Measurements from ENCODE around the gene ECT2L. TPM values are rescaled to one million over a fixed set of nuclear protein-coding genes. Genes with fewer than 3 reads are reported as not detected.
"Not testable (repeated sequence)": the region's sequence is repeated elsewhere in the genome, so short reads cannot be mapped to it uniquely, and the experiment has no call there.

ECT2L gene
- total and polyA plus RNA-seq, 2 donors (not counting 3 experiments of a cell fraction or from before 2014, with no cell fraction given): not detected

DNA sequence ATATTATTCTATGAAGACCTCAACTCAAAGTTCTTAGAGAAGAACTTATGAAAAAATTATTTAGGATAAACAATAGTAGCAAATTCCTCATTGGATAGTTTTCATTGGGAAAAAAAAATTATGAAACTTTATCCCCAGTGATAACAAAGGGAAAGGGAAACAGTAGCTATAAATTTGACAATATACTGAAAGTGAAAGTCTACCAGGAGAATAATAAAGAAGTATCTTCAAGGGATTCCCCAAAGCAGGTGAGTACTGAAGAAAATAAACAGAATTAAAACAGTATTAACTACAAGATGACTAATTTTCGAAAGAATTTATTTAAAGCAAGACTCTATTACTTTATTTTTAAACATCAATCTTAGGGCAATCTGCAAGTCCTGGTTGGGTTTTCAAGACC is 135.8 kb downstream of the ECT2L start:
- no peak for TF ChIP-seq FOS (IDR thresholded peaks at IDR 0.05; ENCODE audit: borderline replicate concordance, insufficient read depth, low read length)
- TF ChIP-seq POLR2AphosphoS5 (IDR thresholded peaks at IDR 0.05; ENCODE audit: insufficient read depth, low read depth, low read length): no peak
- TF ChIP-seq, protein P1, sequence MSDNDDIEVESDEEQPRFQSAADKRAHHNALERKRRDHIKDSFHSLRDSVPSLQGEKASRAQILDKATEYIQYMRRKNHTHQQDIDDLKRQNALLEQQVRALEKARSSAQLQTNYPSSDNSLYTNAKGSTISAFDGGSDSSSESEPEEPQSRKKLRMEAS (IDR thresholded peaks at IDR 0.05; ENCODE audit: insufficient read depth, insufficient read length): no peak
- no peak for TF ChIP-seq GATA2 (IDR thresholded peaks at IDR 0.05; ENCODE audit: insufficient read depth, insufficient read length, low read depth, low read length)
- no peak for TF ChIP-seq JUN (IDR thresholded peaks at IDR 0.05; ENCODE audit: borderline replicate concordance, insufficient read depth, insufficient read length, low read depth)
- TF ChIP-seq CTCF (IDR thresholded peaks at IDR 0.05; ENCODE audit: extremely low read depth in 1 of 2, insufficient read depth in 1 of 2, low read depth in 1 of 2, low read length in 2 of 2): no peak
- TF ChIP-seq POLR2A (IDR thresholded peaks at IDR 0.05; ENCODE audit: low read depth, low read length): no peak
- TF ChIP-seq EZH2 (IDR thresholded peaks at IDR 0.05; ENCODE audit: borderline replicate concordance, low read depth, low read length, severe bottlenecking): no peak
- intact Hi-C loops (cut with micrococcal nuclease): no loop called here
- Histone ChIP-seq H3K27ac (ENCODE audit: insufficient read depth, low read depth, low read length) (no peak overlapping the region), H3K36me3 (ENCODE audit: control insufficient read depth in 2 of 2, extremely low read depth in 1 of 2, insufficient read depth in 2 of 2, low read length in 2 of 2) (no peaks in the 10 kb centered on the region), H3K9me1 (replicated peaks; ENCODE audit: control insufficient read depth, extremely low read depth, insufficient read depth, low read length) (no peaks in the 10 kb centered on the region), H3K79me2 (ENCODE audit: control insufficient read depth, insufficient read depth, low read length) (no peaks in the 10 kb centered on the region), H3K4me3 (replicated peaks in 1 of 3; ENCODE audit: insufficient read depth in 1 of 3, low read depth in 1 of 3, low read length in 3 of 3) (no peak overlapping the region), H4K20me1 (replicated peaks; ENCODE audit: control insufficient read depth, extremely low read depth, insufficient read depth, low read length) (no peaks in the 10 kb centered on the region), H3K9me3 (replicated peaks; ENCODE audit: control insufficient read depth, insufficient read depth, low read length) (no peaks in the 10 kb centered on the region), H3K27me3 (ENCODE audit: control insufficient read depth in 2 of 2, insufficient read depth in 2 of 2, low read length in 2 of 2) (no peaks in the 10 kb centered on the region), H3K9ac (replicated peaks; ENCODE audit: extremely low read depth, insufficient read depth, low read length) (no peak overlapping the region), H3K4me1 (ENCODE audit: control insufficient read depth, extremely low read depth, insufficient read depth, low read length) (no peaks in the 10 kb centered on the region), H3K4me2 (ENCODE audit: insufficient read depth, low read length) (no peak overlapping the region), H2AFZ (ENCODE audit: low read depth, low read length) (no peak overlapping the region)
- no TSS peak for BruUV-seq (replicated peaks)
- POLR2A ChIA-PET: no interaction called here
- dilution Hi-C loops (cut with MboI; ENCODE audit: extremely low pct_ligation_motif_present, low sequenced_read_pairs): no loop called here
- FAIRE-seq (no peak), DNase-seq (ENCODE audit: low read depth, low spot score) (no peak)
- CTCF ChIA-PET: interaction anchor here (0.8 to 1.8 kb wide), 5 partner anchors 10 to 433 kb away, joined by 3 to 10 read pairs (median 4); no protein-coding TSS in a partner anchor

GRCh38 chr6:138936873-138937272 is 141.0 kb downstream of the ECT2L start:
- H3K9ac ChIP-seq (replicated peaks; ENCODE audit: extremely low read depth, insufficient read depth, low read length); H3K9me1 ChIP-seq (replicated peaks; ENCODE audit: control insufficient read depth, extremely low read depth, insufficient read depth, low read length); H3K79me2 ChIP-seq (ENCODE audit: control insufficient read depth, insufficient read depth, low read length); H3K36me3 ChIP-seq (ENCODE audit: control insufficient read depth in 2 of 2, extremely low read depth in 1 of 2, insufficient read depth in 2 of 2, low read length in 2 of 2); H3K27me3 ChIP-seq (ENCODE audit: control insufficient read depth in 2 of 2, insufficient read depth in 2 of 2, low read length in 2 of 2); H3K9me3 ChIP-seq (replicated peaks; ENCODE audit: control insufficient read depth, insufficient read depth, low read length); H4K20me1 ChIP-seq (replicated peaks; ENCODE audit: control insufficient read depth, extremely low read depth, insufficient read depth, low read length); intact Hi-C loops (cut with micrococcal nuclease); H3K4me1 ChIP-seq (ENCODE audit: control insufficient read depth, extremely low read depth, insufficient read depth, low read length); POLR2A ChIA-PET; H3K4me2 ChIP-seq (ENCODE audit: insufficient read depth, low read length); H3K27ac ChIP-seq (ENCODE audit: insufficient read depth, low read depth, low read length); dilution Hi-C loops (cut with MboI; ENCODE audit: extremely low pct_ligation_motif_present, low sequenced_read_pairs); BruUV-seq (replicated peaks); H3K4me3 ChIP-seq (replicated peaks in 1 of 3; ENCODE audit: insufficient read depth in 1 of 3, low read depth in 1 of 3, low read length in 3 of 3); FAIRE-seq; H2AFZ ChIP-seq (ENCODE audit: low read depth, low read length); DNase-seq (ENCODE audit: low read depth, low spot score): not testable (repeated sequence)
- CTCF ChIA-PET: interaction anchor here (1.1 to 2.0 kb wide), 2 partner anchors 29 to 121 kb away, joined by 3 to 4 read pairs; no protein-coding TSS in a partner anchor

All from endothelial cell of umbilical vein (primary cell).